Activated CD4-positive, alpha-beta T cell treated with anti-CD3 and anti-CD28 coated beads, Interleukin-2, amount 50 U/mL, for 48 hours (primary cell): Measurements from ENCODE around the gene KREMEN1.

Source experiments
- DNase-seq, 2 experiments: peaks; one replicate each; pipeline ENCODE4 v3.0.0-alpha.2; 2020

The KREMEN1 gene

GRCh38 chr22:29049655-29050263 is 23.1 kb upstream of the KREMEN1 start:
- DNase-seq: no peak

GRCh38 chr22:29050457-29050856 is 22.4 kb upstream of the KREMEN1 start:
- DNase-seq: no peak

GRCh38 chr22:29053048-29053702 is 19.7 kb upstream of the KREMEN1 start:
- no peak for DNase-seq

- no peak for DNase-seq
Observed at GRCh38 chr22:29054251-29054767, 18.5 kb upstream of the KREMEN1 start.

GRCh38 chr22:29055192-29055830 is 17.5 kb upstream of the KREMEN1 start:
- no peak for DNase-seq

- DNase-seq: no peak
Observed at GRCh38 chr22:29056472-29056871, 16.4 kb upstream of the KREMEN1 start.

GRCh38 chr22:29060251-29060869 is 12.5 kb upstream of the KREMEN1 start:
- no peak for DNase-seq

GRCh38 chr22:29060931-29061330 is 11.9 kb upstream of the KREMEN1 start:
- no peak for DNase-seq

GRCh38 chr22:29061773-29062172 is 11.1 kb upstream of the KREMEN1 start, which contains the start of gene C22orf31:
Gene C22orf31, minus strand, starts transcription at chr22:29061831. Its CDS starts 39 bp downstream, at chr22:29061792.
- no peak for DNase-seq

GRCh38 chr22:29062286-29062821 is 10.5 kb upstream of the KREMEN1 start:
- no peak for DNase-seq

- no peak for DNase-seq
Observed at GRCh38 chr22:29065468-29066190, 7.2 kb upstream of the KREMEN1 start.

- no peak for DNase-seq
Observed at GRCh38 chr22:29069463-29069862, 3.4 kb upstream of the KREMEN1 start.

GRCh38 chr22:29070490-29070889 is 2.3 kb upstream of the KREMEN1 start:
- DNase-seq: no peak

GRCh38 chr22:29071261-29072045 is 1.4 kb upstream of the KREMEN1 start:
- DNase-seq: peak; percentile 45 to 47

GRCh38 chr22:29072193-29072978 is 449 bp upstream of the KREMEN1 start:
- DNase-seq: peak; percentile 84 to 86

- peak; percentile 5 to 15 for DNase-seq
Observed at GRCh38 chr22:29073618-29074275, 912 bp downstream of the KREMEN1 start.

- DNase-seq: no peak
Observed at GRCh38 chr22:29074276-29074772, 1.5 kb downstream of the KREMEN1 start.

GRCh38 chr22:29078036-29078868 is 5.4 kb downstream of the KREMEN1 start:
- no peak for DNase-seq

GRCh38 chr22:29078869-29079207 is 6.0 kb downstream of the KREMEN1 start:
- no peak for DNase-seq
